Hepatocyte (in vitro differentiated cells): ENCODE results near the gene PWWP2B. TPM values are rescaled to one million over a fixed set of nuclear protein-coding genes. Genes with fewer than 3 reads are reported as not detected.

Experiments used
- DNase-seq: peaks from one replicate; pipeline ENCODE4 v3.0.0-alpha.2; 2016; ENCODE audit warnings: low spot score
- H2AFZ ChIP-seq: fragments of 200-600 bp; sonication (generic); 2 replicates; pipeline ENCODE4 v1.6.0; 2016; ENCODE audit warnings: antibody characterized with exemption, mild to moderate bottlenecking
- H3K27ac ChIP-seq: fragments of 200-600 bp; sonication (generic); 2 replicates; pipeline ENCODE4 v1.5.1; 2016; ENCODE audit warnings: mild to moderate bottlenecking
- H3K27me3 ChIP-seq: fragments of 200-600 bp; sonication (generic); 2 replicates; pipeline ENCODE4 v1.6.1; 2016
- H3K36me3 ChIP-seq: fragments of 200-600 bp; sonication (generic); replicated peaks from 2 replicates; pipeline ENCODE4 v1.5.1; 2016; ENCODE audit warnings: low read depth; ENCODE audit not compliant: insufficient read depth
- H3K4me1 ChIP-seq: fragments of 200-600 bp; sonication (generic); 2 replicates; pipeline ENCODE4 v1.5.1; 2016; ENCODE audit warnings: mild to moderate bottlenecking, moderate library complexity; ENCODE audit not compliant: insufficient read depth
- H3K4me2 ChIP-seq: fragments of 200-600 bp; sonication (generic); 2 replicates; pipeline ENCODE4 v1.6.0; 2016
- H3K4me3 ChIP-seq: fragments of 200-600 bp; sonication (generic); 2 replicates; pipeline ENCODE4 v1.5.1; 2016; ENCODE audit warnings: mild to moderate bottlenecking
- H3K79me2 ChIP-seq: fragments of 200-600 bp; sonication (generic); 2 replicates; pipeline ENCODE4 v1.6.0; 2017; ENCODE audit warnings: mild to moderate bottlenecking
- H3K9me2 ChIP-seq: fragments of 200-600 bp; sonication (generic); replicated peaks from 2 replicates; pipeline ENCODE4 v1.6.0; 2017; ENCODE audit warnings: mild to moderate bottlenecking; ENCODE audit not compliant: insufficient read depth
- H3K9me3 ChIP-seq: fragments of 200-600 bp; sonication (generic); 2 replicates; pipeline ENCODE4 v1.5.1; 2016; ENCODE audit warnings: low read depth, mild to moderate bottlenecking
- H4K20me1 ChIP-seq: fragments of 200-600 bp; sonication (generic); 2 replicates; pipeline ENCODE4 v1.6.0; 2016; ENCODE audit warnings: mild to moderate bottlenecking; ENCODE audit not compliant: insufficient read depth, poor library complexity, severe bottlenecking
- CTCF ChIP-seq: fragments of 200-600 bp; sonication (generic); IDR thresholded peaks from 2 replicates; pipeline ENCODE4 v1.5.1; 2016; ENCODE audit warnings: antibody characterized with exemption, mild to moderate bottlenecking; ENCODE audit not compliant: poor library complexity
- EZH2 ChIP-seq: fragments of 200-600 bp; sonication (generic); IDR thresholded peaks from 2 replicates; pipeline ENCODE4 v1.6.1; 2016; ENCODE audit warnings: antibody characterized with exemption, mild to moderate bottlenecking, borderline replicate concordance
- EZH2phosphoT487 ChIP-seq: fragments of 200-600 bp; sonication (generic); IDR thresholded peaks from one replicate; pipeline ENCODE4 v1.6.1; 2018; ENCODE audit warnings: antibody characterized with exemption, mild to moderate bottlenecking, low read depth, moderate library complexity; ENCODE audit not compliant: unreplicated experiment, severe bottlenecking
- WGBS: methylation state at CpG from one replicate; pipeline ENCODE4 v1.1.6; 2016; ENCODE audit warnings: low lambda C conversion rate; ENCODE audit errors: missing lambda C conversion rate; 5-methylcytosine and 5-hydroxymethylcytosine counted together
- polyA plus RNA-seq: library from polyadenylated mRNA; unstranded; fragments of >200 nt; fragmentation: Nextera tagmentation; extraction: Ambion mirVana; gene quantifications from 2 replicates; pipeline ENCODE4 v1.2.1, GENCODE V29; 2016
- total RNA-seq: library from RNA; depleted of rRNA; stranded (reverse); fragments of >200 nt; gene quantifications from 2 replicates; pipeline ENCODE4 v1.2.3, GENCODE V29; 2014

The PWWP2B gene
- total and polyA plus RNA-seq, 2 experiments from 2014 or later: 10.7 to 18.0 TPM

DNA sequence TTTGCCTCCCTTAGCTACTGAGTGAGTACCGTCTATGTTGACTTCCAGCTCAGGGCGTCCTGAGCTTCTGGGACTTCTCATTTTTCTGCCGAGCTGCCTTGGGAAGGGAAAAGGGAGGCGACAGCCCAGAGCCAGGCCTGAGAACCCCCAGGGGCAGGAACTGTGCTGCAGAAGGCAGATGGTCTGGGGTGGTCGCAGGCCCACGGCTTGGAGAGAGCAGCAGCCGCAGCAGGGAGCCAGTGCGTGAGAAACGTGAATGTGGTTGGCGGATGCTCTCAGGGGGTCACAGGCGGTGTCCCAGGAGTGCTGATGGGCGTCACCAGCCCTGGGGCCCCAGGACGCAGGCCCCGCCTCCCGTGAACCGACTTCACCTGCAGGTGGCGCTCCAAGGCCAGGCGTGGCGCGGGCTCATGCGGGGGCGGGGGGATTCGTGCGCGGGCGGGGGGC is 9.2 kb upstream of the PWWP2B start:
- DNase-seq: peak; percentile 87
- Histone ChIP-seq H3K9me3 (no peaks in the 10 kb centered on the region), H3K27ac (peak overlapping the region; percentile 64), H4K20me1 (no peaks in the 10 kb centered on the region), H3K9me2 (no peaks in the 10 kb centered on the region), H3K4me1 (peaks cover 22% of the 10 kb centered on the region), H3K4me3 (no peak overlapping the region), H3K27me3 (no peaks in the 10 kb centered on the region), H3K4me2 (peak overlapping the region; percentile 71), H2AFZ (no peak overlapping the region), H3K79me2 (no peaks in the 10 kb centered on the region), H3K36me3 (no peaks in the 10 kb centered on the region)
- TF ChIP-seq CTCF (peak; percentile 67), EZH2phosphoT487 (no peak)
- 6% methylated on average over 18 of the region's 26 CpGs for WGBS

- Histone ChIP-seq H3K9me2 (no peaks in the 10 kb centered on the region), H3K9me3 (no peaks in the 10 kb centered on the region), H3K4me3 (no peak overlapping the region), H3K4me2 (no peak overlapping the region), H3K4me1 (peaks cover 17% of the 10 kb centered on the region), H3K36me3 (no peaks in the 10 kb centered on the region), H3K79me2 (no peaks in the 10 kb centered on the region), H3K27ac (no peak overlapping the region), H2AFZ (no peak overlapping the region), H3K27me3 (no peaks in the 10 kb centered on the region), H4K20me1 (no peaks in the 10 kb centered on the region)
- TF ChIP-seq CTCF (no peak), EZH2 (no peak), EZH2phosphoT487 (no peak)
- no peak for DNase-seq
- WGBS: 69% methylated on average over 9 of the region's 22 CpGs
These were observed 8.0 kb upstream of the PWWP2B start for GRCh38 chr10:132388891-132389432.

DNA sequence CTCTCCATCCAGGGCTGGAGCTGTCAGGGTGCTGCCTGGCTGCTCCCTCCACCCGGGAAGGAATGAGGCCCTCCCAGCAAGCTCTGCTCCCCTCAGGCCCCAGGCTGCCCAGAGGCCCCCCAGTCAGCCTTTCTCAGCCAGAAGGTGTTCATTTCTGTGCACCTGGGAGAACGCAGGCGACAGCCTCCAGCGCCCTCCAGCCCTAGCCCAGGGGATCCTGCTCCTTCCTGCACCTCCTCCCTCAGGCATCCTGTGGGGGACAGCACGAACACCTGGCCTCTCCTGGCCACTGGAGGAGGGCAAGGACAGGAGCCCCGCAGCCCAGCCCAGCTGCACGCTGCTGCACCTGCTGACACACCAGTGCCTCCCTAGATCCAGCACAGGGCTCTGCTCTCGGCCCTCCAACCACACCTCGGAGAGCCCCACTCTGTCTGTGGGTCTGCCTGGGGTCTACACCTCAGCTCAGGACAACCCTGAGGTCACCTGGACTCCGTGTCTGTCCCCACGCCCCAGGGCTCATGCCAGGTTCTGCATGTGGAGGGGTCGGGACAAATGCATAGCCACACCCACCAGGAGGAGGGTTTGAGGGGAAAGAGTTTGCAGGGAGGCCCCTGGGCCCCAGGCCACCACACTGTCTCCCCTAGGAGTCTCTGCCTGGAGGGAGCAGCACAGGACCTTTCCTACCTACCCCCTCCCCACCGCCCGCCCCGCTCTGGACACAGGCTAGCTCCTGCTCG is 7.4 kb upstream of the PWWP2B start:
- DNase-seq: peak; percentile 40
- WGBS: 60% methylated on average over 16 of the region's 16 CpGs
- no peak overlapping the region for H3K4me3 ChIP-seq
- H3K27ac ChIP-seq: no peak overlapping the region
- H3K4me1 ChIP-seq: peaks cover 17% of the 10 kb centered on the region
- H2AFZ ChIP-seq: no peak overlapping the region
- no peak for TF ChIP-seq EZH2
- H3K36me3 ChIP-seq: no peaks in the 10 kb centered on the region
- H3K27me3 ChIP-seq: no peaks in the 10 kb centered on the region
- H3K9me2 ChIP-seq: no peaks in the 10 kb centered on the region
- no peak overlapping the region for H3K4me2 ChIP-seq
- no peaks in the 10 kb centered on the region for H4K20me1 ChIP-seq
- H3K9me3 ChIP-seq: no peaks in the 10 kb centered on the region
- H3K79me2 ChIP-seq: no peaks in the 10 kb centered on the region

DNA sequence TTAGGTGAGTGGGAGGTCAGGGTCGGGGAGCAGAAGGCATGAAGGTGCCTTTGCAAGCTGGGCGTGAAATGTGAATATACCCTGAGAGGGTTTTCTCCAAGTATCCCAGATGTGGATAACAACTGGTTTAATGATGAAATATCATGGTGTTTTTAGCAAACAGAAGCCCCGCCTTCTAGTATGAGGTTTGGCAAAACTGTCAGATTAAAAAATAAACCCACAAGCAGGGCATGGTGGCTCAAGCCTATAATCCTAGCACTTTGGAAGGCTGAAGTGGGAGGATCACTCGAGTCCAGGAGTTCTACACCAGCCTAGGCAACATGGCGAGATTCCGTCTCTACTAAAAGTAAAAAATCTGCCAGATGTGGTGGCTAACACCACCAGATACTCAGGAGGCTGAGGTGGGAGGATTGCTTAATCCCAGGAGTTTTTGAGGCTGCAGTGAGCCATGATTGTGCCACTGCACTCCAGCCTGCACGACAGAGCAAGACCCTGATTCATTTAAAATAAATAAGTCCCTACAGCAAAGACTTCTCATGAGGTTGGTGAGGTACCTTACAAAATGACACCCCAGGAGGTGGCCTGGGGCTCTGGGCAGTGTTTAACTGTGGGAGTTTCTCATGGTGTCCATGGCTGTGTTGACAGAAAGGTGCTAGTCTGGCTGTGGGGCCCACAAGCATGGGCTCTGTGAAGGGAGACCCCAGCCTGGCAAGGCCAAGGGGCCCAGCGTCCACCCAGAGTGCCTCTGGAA is 6.7 kb upstream of the PWWP2B start:
- H4K20me1 ChIP-seq: no peaks in the 10 kb centered on the region
- no peaks in the 10 kb centered on the region for H3K79me2 ChIP-seq
- H3K9me2 ChIP-seq: no peaks in the 10 kb centered on the region
- no peak overlapping the region for H3K4me3 ChIP-seq
- no peaks in the 10 kb centered on the region for H3K36me3 ChIP-seq
- H3K9me3 ChIP-seq: no peaks in the 10 kb centered on the region
- no peaks in the 10 kb centered on the region for H3K27me3 ChIP-seq
- H3K4me2 ChIP-seq: no peak overlapping the region
- H3K4me1 ChIP-seq: peaks cover 18% of the 10 kb centered on the region
- H2AFZ ChIP-seq: no peak overlapping the region
- TF ChIP-seq EZH2phosphoT487: no peak
- TF ChIP-seq EZH2: no peak
- no peak for TF ChIP-seq CTCF
- WGBS: 80% methylated on average over 8 of the region's 8 CpGs
- DNase-seq: no peak
- H3K27ac ChIP-seq: no peak overlapping the region
